22Rv1 (cell line): ENCODE data around the gene SFXN1.
A peak's percentile ranks its signal among the peaks of the same experiment; 100 is the strongest.

Source experiments
- H3K27ac ChIP-seq: fragments of 450-650 bp; 2 replicates; pipeline ENCODE4 v1.5.1; 2017
- CTCF ChIP-seq: fragments of 450-650 bp; IDR thresholded peaks from 2 replicates; pipeline ENCODE4 v1.5.1; 2017; ENCODE audit warnings: mild to moderate bottlenecking
- ZFX ChIP-seq: fragments of 450-650 bp; IDR thresholded peaks from 2 replicates; pipeline ENCODE4 v1.6.1; 2017; ENCODE audit warnings: antibody characterized with exemption, borderline replicate concordance

Gene SFXN1

GRCh38 chr5:175478384-175479124, at the start of gene SFXN1:
Gene SFXN1 (plus strand): TSS chr5:175478560. CDS start chr5:175492104, 13,544 bp downstream.
- H3K27ac ChIP-seq = peak within 1 kb of the TSS; percentile 66

DNA sequence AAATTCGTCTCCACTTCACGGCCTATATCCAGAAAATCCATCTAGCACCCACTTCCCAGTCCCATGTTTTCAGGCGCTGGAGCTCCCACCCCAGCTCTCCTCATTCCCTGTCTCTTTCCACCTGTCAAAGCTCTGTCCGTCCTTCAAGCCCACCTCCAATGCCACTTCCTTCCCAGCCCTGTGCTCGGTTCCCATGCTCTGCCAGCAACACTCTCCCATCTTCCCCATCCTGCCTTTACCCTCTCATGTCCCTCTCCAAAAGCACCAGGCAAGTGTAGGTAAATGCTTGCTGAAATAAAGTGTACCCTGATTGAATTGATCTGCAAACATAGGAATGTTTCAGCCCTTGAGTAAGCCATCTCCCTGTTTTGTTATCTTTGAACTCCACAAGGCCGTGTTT, 43.6 kb upstream of the SFXN1 start:
- no peak overlapping the region for H3K27ac ChIP-seq
- no peak for TF ChIP-seq CTCF
- TF ChIP-seq ZFX = no peak

More at GRCh38 chr5:175478384-175479124, at the start of gene SFXN1:
- no peak for TF ChIP-seq CTCF
- no peak for TF ChIP-seq ZFX

GRCh38 chr5:175436359-175436758, 42.0 kb upstream of the SFXN1 start:
- no peak overlapping the region for H3K27ac ChIP-seq
- TF ChIP-seq ZFX (no peak), CTCF (no peak)

GRCh38 chr5:175438234-175438857, 40.0 kb upstream of the SFXN1 start:
- no peak for TF ChIP-seq CTCF
- TF ChIP-seq ZFX = no peak
- H3K27ac ChIP-seq = no peak overlapping the region

GRCh38 chr5:175443514-175444059, 34.8 kb upstream of the SFXN1 start:
- no peak for TF ChIP-seq CTCF
- TF ChIP-seq ZFX = no peak
- H3K27ac ChIP-seq = no peak overlapping the region

DNA sequence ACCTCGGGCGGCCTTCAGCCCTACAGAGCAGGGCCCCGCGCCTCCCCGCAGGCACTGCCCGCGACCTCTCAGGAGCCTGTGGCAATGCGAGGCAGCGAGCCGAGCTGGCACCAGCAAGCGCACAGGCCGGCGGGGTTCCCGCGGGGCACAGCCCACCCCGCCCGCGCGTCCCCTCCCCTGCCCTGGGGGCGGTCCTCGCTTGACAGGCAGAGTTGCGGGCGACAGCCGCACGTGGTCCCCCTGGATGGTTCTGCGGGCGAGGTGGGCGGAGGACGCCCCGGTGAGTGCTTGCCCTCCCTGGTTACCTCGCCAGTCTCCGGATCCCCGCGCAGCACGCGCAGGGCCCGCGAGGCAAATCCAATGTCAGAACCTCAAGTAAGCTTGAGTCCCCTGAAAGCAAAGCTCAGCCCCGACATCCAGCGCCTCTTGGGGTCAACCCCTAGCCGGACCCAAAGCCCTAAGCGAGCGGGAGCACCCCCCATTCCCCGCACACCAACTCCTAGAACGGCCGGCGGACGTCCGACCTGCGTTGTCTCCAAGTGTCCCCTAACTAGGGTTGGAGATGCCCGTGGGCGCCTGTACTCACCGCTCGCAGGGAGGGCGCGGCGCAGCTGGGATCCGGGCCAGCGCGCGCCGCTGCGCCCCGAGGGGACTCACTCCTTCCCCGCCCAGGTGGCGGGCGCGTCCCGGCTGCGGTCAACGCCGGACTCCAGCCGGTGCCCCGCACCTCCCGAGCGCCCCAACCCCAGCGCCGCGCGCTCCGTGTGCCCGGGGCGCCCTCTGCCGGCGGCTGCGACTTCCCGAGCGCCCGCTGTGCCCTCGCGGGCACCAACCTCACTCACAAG, 34.1 kb upstream of the SFXN1 start, which contains the start of gene DRD1:
Gene DRD1 (minus strand): TSS at position 123 of the 845 bp plus-strand sequence. CDS start 1,083 bp downstream, outside the sequence.
- peak; percentile 92 for TF ChIP-seq CTCF
- TF ChIP-seq ZFX = no peak
- no peak within 1 kb of the TSS for H3K27ac ChIP-seq
